Adrenal gland (tissue), 12 donors: ENCODE data around the gene PIK3CB. TPM values are rescaled to one million over a fixed set of nuclear protein-coding genes. Genes with fewer than 3 reads are reported as not detected.
A peak's percentile ranks its signal among the peaks of the same experiment; 100 is the strongest.

ENCODE experiments used
- DNase-seq, 7 donors: peaks; one replicate each; pipeline ENCODE4 v3.0.0-alpha.2; 2019 to 2020
- H3K27ac ChIP-seq, 5 donors: fragments of 200-600 bp; sonication (generic) in 4 of 5; 1 replicate in 3 of 5; 2 replicates in 2 of 5; pipeline versions ENCODE4 v1.5.1 to v1.8.0; 2016 to 2020; ENCODE audit warnings: mild to moderate bottlenecking in 1 of 5
- H3K27me3 ChIP-seq: fragments of 200-600 bp; 2 replicates; pipeline ENCODE4 v1.8.0; 2021
- H3K36me3 ChIP-seq, 2 donors: fragments of 200-600 bp; replicated peaks in 1 of 2; 1 replicate in 1 of 2; 2 replicates in 1 of 2; pipeline versions ENCODE4 v1.5.1 to v1.8.0; 2018 to 2022
- H3K4me1 ChIP-seq, 2 donors: fragments of 200-600 bp; replicated peaks in 1 of 2; 1 replicate in 1 of 2; 2 replicates in 1 of 2; pipeline versions ENCODE4 v1.5.1 to v1.8.0; 2018 to 2021
- H3K4me3 ChIP-seq, 4 donors: fragments of 200-600 bp; sonication (generic) in 3 of 4; one replicate each; pipeline ENCODE4 v1.5.1; 2016 to 2018
- H3K9me3 ChIP-seq, 3 donors: fragments of 200-600 bp; sonication (generic) in 1 of 3; replicated peaks in 1 of 3; 1 replicate in 2 of 3; 2 replicates in 1 of 3; pipeline versions ENCODE4 v1.5.1 to v1.8.0; 2016 to 2021
- POLR2A ChIP-seq, 2 donors: fragments of 450-650 bp; IDR thresholded peaks; one replicate each; pipeline ENCODE4 v1.6.1; 2017; ENCODE audit warnings: antibody characterized with exemption in 2 of 2, mild to moderate bottlenecking in 2 of 2, moderate library complexity in 1 of 2
- whole genome bisulfite sequencing, 4 donors: extraction: QIAGEN DNeasy Blood & Tissue Kit in 2 of 4; methylation state at CpG; one replicate each; pipeline versions ENCODE4 v1.1.5 to v1.1.7; 2013 to 2017; 5-methylcytosine and 5-hydroxymethylcytosine counted together
- intact Hi-C, 2 donors: fragments of 100-400 bp; cut with DNase I; formaldehyde crosslinking; loops; one replicate each; pipeline versions ENCODE4 v1.14.1 to v1.15.0; 2022 to 2023
- polyA plus RNA-seq, 3 donors: library from polyadenylated mRNA; stranded (reverse); fragments of 200-250 nt in 2 of 3; fragments of 350-450 nt in 1 of 3; fragmentation: Illumina TruSeq in 1 of 3; extraction: RNeasy Lipid Tissue Mini Kit (QIAGEN cat#74804) in 1 of 3; gene quantifications; one replicate each; pipeline ENCODE4 v1.2.3, GENCODE V29; 2013 to 2014
- total RNA-seq, 9 donors: library from RNA; depleted of rRNA in 4 of 9; stranded (reverse); fragments of >200 nt in 4 of 9; fragments of 120-200 nt in 1 of 9; fragmentation: NEBNext Ultra II Directional in 1 of 9; extraction: Animal tissue kit (Norgen Biotek cat#: 25700) in 1 of 9; gene quantifications; one replicate each; pipeline versions ENCODE4 v1.1.0 to v1.2.4, GENCODE V29; 2013 to 2023
- TF ChIP-seq, protein P1 (sequence below), 6 experiments: fragments of 450-650 bp in 4 of 6; fragments of 200-600 bp in 2 of 6; sonication (generic) in 1 of 6; IDR thresholded peaks; 1 replicate in 5 of 6; 2 replicates in 1 of 6; pipeline versions ENCODE4 v1.5.1 to v1.8.0; 2016 to 2021; ENCODE audit warnings: antibody characterized with exemption in 6 of 6, mild to moderate bottlenecking in 2 of 6, moderate library complexity in 1 of 6
- donor health status: healthy with polysubstance abuse.
- donor health status: Bipolar disorder and iron deficiency.
- donor health status: DM: yes; HTN: yes; CAD: no.
- donor health status: DM: no; HTN: no; CAD: no.
- donor health status: DM: no; HTN: no; CAD: no.
- donor health status: DM: yes; HTN: yes; CAD: no.

Gene PIK3CB
- total and polyA plus RNA-seq, 12 donors: 4.6 to 26.0 (median 15.5) TPM

DNA sequence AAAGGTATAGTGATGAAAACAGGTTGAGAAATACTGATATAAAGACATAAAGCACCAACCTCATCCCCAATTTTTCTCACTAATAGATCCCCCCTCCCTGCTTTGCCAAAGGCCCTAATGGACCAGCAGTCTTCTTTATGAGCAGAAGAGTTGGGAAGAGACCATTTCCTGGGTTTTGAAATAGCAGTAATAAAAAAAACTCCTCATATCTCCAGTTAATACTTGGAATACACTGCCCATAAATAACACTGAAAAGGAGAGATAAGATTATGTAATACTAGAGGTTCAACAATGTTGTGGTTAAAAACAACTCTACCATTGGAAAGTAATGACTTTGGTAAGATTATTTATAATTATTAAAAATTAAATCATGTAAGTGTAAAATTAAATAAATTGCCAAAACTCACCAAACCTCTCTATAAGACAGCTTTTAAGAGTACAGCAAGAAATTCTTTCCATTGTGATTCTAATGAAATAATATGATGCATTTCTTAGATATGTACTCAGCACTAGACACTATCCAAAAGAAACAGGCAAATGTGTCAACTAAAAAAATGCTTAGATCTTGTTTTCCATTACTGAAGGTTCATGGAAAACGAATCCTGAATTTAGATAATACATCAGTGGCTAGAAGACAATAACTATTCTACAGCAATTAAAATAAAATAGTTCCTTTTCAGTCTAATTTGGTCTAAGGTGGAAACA, 137.9 kb downstream of the PIK3CB start:
- DNase-seq: no peak
- WGBS, 4 donors: 44 to 65% (median 54%) methylated on average over 1 of the region's 1 CpG

DNA sequence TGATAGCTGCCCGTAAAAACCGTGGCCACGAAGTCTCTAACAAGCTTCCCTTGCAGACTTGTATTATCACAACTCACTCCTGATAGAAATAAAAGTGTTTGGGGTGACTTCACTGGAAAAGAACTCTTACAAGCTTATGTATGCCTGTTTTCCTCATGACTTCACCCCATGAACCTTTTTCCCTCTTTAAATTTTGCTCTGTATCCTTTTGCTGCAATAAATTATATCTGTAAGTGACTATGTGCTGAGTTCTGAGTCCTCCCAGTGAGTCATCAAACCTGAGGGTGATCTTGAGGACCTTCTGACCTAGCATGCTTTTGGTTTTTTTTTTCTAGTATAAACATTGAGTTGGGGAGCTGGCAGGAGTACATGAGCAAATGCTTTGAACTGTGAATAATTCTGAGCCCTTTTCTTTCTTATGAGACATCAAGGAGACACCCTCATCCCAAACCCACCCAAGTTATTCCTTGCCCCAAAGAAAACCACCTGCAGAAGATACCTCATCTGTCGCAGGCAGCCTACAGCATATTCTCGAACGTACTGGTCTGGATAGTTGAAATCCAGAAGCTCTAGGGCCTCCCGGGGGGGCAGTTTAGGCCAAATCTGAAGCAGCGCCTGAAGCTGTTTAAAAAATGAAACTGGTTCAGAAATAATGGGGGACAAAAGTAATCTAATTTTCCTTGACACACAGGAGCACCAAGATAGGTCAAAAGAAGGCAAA, 140.3 kb downstream of the PIK3CB start:
- no peaks in the 10 kb centered on the region for H3K27me3 ChIP-seq
- intact Hi-C loops: loop anchor here in 1 of 2 donors (5.0 kb wide), 1 partner anchor 223 kb away; no protein-coding TSS in a partner anchor
- TF ChIP-seq POLR2A (IDR thresholded peaks at IDR 0.05): no peak
- TF ChIP-seq, protein P1, sequence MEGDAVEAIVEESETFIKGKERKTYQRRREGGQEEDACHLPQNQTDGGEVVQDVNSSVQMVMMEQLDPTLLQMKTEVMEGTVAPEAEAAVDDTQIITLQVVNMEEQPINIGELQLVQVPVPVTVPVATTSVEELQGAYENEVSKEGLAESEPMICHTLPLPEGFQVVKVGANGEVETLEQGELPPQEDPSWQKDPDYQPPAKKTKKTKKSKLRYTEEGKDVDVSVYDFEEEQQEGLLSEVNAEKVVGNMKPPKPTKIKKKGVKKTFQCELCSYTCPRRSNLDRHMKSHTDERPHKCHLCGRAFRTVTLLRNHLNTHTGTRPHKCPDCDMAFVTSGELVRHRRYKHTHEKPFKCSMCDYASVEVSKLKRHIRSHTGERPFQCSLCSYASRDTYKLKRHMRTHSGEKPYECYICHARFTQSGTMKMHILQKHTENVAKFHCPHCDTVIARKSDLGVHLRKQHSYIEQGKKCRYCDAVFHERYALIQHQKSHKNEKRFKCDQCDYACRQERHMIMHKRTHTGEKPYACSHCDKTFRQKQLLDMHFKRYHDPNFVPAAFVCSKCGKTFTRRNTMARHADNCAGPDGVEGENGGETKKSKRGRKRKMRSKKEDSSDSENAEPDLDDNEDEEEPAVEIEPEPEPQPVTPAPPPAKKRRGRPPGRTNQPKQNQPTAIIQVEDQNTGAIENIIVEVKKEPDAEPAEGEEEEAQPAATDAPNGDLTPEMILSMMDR (IDR thresholded peaks at IDR 0.05): no peak
- peaks cover 0 to 10% of the 10 kb centered on the region in 2 donors for H3K4me1 ChIP-seq
- WGBS, 4 donors: 84 to 90% (median 87%) methylated on average over 8 of the region's 8 CpGs
- peak in 3 of 7 donors; percentile 16 to 48 (median 30) for DNase-seq
- H3K4me3 ChIP-seq: no peak overlapping the region
- H3K36me3 ChIP-seq: peaks cover 0 to 4% of the 10 kb centered on the region in 2 donors
- H3K27ac ChIP-seq: peak overlapping the region in 1 of 5 donors; percentile 17
- peaks cover 0 to 6% (median 0%) of the 10 kb centered on the region in 3 donors for H3K9me3 ChIP-seq

More for the DNA sequence above, 137.9 kb downstream of the PIK3CB start:
- H3K27ac ChIP-seq: no peak overlapping the region
- peaks cover 0 to 10% of the 10 kb centered on the region in 2 donors for H3K4me1 ChIP-seq
- no peaks in the 10 kb centered on the region for H3K27me3 ChIP-seq
- H3K9me3 ChIP-seq: no peaks in the 10 kb centered on the region
- peaks cover 0 to 4% of the 10 kb centered on the region in 2 donors for H3K36me3 ChIP-seq
- no peak overlapping the region for H3K4me3 ChIP-seq
- TF ChIP-seq, protein P1 (IDR thresholded peaks at IDR 0.05): no peak
- no peak for TF ChIP-seq POLR2A (IDR thresholded peaks at IDR 0.05)
- intact Hi-C loops: loop anchor here in 1 of 2 donors (5.0 kb wide), 1 partner anchor 220 kb away; no protein-coding TSS in a partner anchor

DNA sequence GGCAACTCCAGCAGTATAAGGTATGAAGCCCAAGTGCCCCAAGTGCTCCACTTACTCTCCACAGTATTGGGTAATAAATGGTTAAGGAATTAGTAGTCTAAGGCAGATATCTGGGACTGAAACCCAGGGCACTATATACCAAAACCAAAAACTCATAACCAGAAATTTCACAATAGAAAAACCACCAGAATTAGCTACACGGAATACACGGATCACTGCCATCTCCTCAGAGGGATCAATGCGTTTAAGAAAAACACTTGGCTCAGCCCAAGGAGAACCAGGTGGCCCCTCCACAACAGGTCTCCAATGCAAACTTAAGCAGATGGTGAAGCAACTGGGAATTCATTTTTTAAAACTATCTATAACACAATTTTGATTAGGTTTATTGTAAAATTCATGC, 142.6 kb downstream of the PIK3CB start:
- Histone ChIP-seq H3K27me3 (no peaks in the 10 kb centered on the region), H3K27ac (no peak overlapping the region), H3K9me3 (peaks cover 0 to 6% (median 0%) of the 10 kb centered on the region in 3 donors), H3K4me1 (peaks cover 0 to 10% of the 10 kb centered on the region in 2 donors), H3K4me3 (no peak overlapping the region), H3K36me3 (peaks cover 0 to 4% of the 10 kb centered on the region in 2 donors)
- no peak for TF ChIP-seq POLR2A (IDR thresholded peaks at IDR 0.05)
- TF ChIP-seq, protein P1 (IDR thresholded peaks at IDR 0.05): no peak
- 81 to 95% (median 89%) methylated on average over 3 of the region's 3 CpGs for WGBS, 4 donors
- intact Hi-C loops: no loop called here
- no peak for DNase-seq

DNA sequence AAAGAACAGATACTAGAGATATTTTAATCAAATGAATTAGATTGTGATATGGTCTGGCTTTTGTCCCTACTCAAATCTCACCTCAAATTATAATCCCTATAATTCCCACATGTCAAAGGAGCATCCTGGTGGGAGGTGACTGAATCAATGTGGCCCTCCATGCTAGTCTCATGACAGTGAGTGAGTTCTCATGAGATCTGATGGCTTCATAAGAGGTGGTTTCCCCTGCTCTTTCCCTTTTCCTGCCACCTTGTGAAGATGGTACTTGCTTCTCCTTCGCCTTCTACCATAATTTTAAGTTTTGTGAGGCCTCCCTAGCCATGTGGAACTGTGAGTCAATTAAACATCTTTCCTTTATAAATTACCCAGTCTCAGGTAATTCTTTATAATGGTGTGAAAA, 143.4 kb downstream of the PIK3CB start:
- 92 to 100% (median 96%) methylated on average over 1 of the region's 1 CpG for WGBS, 4 donors
- H3K4me1 ChIP-seq: peaks cover 0 to 10% of the 10 kb centered on the region in 2 donors
- DNase-seq: no peak

More for the DNA sequence above, 143.4 kb downstream of the PIK3CB start:
- Histone ChIP-seq H3K9me3 (peaks cover 0 to 6% (median 0%) of the 10 kb centered on the region in 3 donors), H3K27ac (no peak overlapping the region), H3K36me3 (no peaks in the 10 kb centered on the region), H3K27me3 (no peaks in the 10 kb centered on the region), H3K4me3 (no peak overlapping the region)
- intact Hi-C loops: no loop called here
- no peak for TF ChIP-seq POLR2A (IDR thresholded peaks at IDR 0.05)
- TF ChIP-seq, protein P1 (IDR thresholded peaks at IDR 0.05): no peak
